NCI-H446 treated with DMSO at 0.1 percent for 48 hours (cell line): ENCODE data around the gene SLC1A3.

ENCODE experiments used
- DNase-seq: peaks from one replicate; lab custom pipeline; 2025; lab: John Stamatoyannopoulos, UW

SLC1A3 gene

GRCh38 chr5:36655161-36655560 is 48.8 kb downstream of the SLC1A3 start:
- no peak for DNase-seq

DNA sequence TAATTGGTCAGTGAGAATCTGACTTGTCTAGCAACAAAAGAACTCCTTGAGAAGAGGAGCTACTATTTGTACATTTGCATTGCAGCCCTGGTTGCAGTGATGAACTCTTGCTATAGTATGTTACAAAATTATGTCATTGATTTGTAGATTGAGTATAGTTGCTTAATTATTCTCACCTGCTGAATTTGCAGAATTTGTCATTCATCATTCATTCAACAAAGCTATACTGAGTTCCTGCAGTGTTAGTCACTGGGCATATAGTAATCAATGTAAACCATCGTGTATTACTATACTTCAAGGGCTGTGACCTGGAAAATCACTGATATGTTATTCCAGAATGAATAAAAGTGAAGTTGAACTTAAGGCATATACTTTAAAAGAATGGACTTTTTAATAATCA is 50.1 kb downstream of the SLC1A3 start:
- no peak for DNase-seq

GRCh38 chr5:36657563-36657995 is 51.2 kb downstream of the SLC1A3 start:
- DNase-seq, result no peak

- DNase-seq, result no peak
These were observed 51.8 kb downstream of the SLC1A3 start for GRCh38 chr5:36658038-36658756.

DNA sequence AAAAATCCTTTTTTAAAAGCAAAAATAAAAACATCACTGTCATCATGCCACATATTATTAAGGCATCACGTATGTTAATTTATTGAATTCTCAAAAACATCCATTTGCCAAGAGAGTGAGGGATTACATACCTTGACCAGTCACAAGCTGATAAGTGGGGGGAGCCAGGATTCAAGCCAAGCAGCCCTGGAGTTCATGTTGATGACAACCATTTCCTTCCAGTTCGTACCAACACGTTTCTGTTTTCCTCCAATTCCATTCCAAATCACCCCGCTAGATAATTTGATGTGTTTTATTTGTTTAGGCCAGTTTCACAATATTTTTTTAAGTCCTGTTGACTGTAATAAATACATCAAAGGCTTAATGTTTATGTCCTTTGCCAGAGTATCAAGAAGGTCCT is 53.0 kb downstream of the SLC1A3 start:
- no peak for DNase-seq

DNA sequence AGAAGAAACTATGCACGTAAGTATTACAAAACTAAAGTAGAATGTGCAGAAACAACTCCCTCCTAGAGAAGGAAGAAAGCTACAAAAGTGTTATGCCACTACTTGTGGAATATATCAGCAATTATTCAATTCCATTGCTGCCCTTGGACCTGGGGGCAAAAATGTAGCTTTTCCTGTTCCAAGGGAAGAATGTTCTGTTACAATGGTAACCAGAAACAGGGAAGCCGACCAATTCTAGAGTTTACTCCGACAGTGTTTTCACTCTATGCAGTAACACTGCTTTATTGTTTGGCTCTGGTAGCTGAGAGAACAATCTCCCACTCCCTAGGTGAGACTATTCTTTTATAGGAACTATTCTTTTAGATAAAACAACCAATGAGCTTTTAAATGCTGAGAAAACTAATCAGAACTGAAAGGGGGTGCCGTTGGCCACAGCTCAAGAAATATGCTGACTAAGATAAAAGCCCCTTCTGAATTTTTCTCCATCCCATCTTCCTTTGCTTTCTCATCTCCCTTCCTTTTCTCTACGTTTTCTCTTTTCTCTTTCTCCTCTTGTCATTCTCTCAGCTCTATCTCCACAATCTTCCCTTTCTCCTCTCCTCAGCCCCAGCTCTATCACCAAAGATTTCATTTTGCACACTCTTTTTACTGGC is 54.1 kb downstream of the SLC1A3 start:
- no peak for DNase-seq

DNA sequence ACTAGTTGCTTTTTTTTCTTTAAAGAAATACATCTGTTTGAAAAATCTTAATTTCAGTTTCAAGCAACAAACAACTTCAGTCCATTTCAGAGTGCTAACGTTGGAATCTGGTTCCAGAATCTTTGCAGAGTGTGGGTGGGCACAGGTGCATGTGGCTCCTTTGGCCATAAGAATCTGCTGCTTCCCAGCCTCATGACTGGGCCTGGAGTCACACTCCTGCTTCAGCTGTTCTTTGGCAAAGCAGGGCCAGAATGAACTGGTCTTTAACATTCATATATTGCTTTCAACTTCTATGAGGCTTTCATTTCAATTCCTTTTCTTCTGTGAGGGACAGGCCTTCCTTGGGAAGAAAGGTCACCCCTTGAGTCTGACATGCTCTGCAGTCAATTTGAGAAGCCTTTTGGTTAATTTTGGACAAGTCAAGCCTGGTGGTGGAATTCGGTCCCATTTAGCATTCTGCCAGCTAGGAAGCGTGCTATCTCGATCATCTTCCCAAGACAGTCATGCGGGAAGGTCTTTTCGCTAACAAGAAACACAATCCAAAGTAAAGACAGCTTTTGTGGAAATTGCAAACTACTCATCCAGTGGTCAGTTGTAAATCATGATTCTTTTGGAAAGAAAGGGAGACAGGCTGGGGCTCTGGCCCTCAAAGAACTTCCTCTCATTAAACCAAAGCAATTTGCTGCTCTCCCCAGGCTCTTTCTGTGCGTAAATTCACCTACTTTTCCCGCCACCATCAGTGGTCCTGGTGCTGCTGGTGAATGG is 55.2 kb downstream of the SLC1A3 start:
- DNase-seq, result no peak

GRCh38 chr5:36662291-36662851 is 56.0 kb downstream of the SLC1A3 start:
- DNase-seq, result no peak

- DNase-seq, result no peak
These were observed 58.4 kb downstream of the SLC1A3 start for GRCh38 chr5:36664766-36665165.

DNA sequence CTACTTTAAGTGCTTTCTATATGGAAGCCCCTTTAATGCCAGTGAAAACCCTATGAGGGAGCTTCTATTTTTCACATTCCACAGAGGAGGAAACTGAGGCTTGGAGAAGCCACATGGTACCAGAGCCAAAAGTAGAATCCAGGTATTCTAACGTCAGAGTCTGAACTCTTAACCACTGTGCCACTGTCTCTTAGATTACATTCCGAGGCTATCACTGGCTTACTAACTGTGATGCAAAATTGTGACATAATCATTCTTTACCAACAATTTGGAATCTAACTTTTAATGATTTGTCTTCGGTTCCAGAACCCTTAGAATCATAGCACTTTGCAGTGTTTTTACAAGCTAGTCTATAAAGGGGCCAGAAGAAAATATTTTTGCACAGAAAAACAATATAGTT is 59.2 kb downstream of the SLC1A3 start:
- DNase-seq, result no peak

- no peak for DNase-seq
These were observed 59.9 kb downstream of the SLC1A3 start for GRCh38 chr5:36666274-36666673.

DNA sequence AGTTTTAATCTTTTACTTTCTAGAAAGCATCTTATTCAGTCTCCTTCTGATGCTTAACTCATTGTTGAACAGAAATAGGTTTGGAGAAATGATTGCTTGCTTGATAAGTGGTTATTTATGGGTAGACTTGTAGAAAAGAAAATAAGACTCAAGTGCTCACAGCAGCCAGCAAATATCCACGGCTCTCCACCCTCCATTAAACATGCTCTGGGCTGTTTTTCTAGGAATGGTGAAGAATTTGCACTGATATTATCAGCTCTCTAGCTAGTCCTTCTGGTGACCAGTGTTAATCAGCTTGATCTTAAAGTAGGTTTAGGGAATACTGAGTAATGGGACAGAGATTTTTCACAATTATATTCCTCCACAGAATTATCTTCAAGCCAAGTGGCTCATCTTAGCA is 60.6 kb downstream of the SLC1A3 start:
- DNase-seq, result no peak

- DNase-seq, result no peak
These were observed 61.4 kb downstream of the SLC1A3 start for GRCh38 chr5:36667824-36668223.

- no peak for DNase-seq
These were observed 62.7 kb downstream of the SLC1A3 start for GRCh38 chr5:36669015-36669651.

GRCh38 chr5:36670548-36670947 is 64.1 kb downstream of the SLC1A3 start:
- DNase-seq, result no peak

DNA sequence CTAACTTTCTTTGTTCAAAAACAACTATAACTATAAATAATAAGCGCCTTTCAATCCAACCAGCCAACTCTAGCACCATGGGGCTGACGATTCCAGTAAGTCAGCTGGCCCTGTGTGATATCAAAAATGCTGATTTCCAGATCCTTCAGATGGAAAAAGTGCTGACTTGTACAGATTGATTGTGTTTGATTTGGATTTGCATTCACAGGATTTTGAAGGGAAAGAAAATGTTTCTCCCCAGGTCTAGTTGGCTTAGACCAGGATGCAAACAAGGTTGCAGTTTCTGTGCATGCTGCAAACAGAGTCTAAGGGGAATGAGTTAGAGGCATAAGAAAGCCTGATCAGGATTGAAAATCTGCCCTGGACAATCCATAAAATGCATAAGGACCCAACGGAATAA is 68.9 kb downstream of the SLC1A3 start:
- DNase-seq, result no peak

GRCh38 chr5:36679221-36679989 is 73.0 kb downstream of the SLC1A3 start:
- no peak for DNase-seq

- DNase-seq, result no peak
These were observed 73.7 kb downstream of the SLC1A3 start for GRCh38 chr5:36680066-36680465.

- DNase-seq, result no peak
These were observed 75.3 kb downstream of the SLC1A3 start for GRCh38 chr5:36681711-36682110.

DNA sequence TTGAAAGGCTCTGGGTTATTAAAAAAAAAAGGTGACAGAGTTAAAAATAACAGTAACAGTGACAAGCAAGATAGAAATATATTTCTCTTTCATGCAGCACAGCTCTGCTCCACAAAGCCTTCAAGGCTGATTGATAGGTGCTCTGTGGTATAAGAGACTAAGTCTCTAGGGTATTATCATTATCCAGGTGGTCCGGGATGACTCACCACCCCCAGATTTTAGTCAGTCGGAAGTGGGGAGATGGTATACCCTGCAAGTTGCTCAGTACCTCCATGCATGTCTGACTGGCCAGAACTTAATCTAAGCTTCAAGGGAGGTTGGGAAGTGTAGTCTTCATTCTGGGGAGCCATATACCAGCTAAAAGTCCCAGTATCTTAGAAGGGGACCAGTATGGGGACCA is 76.1 kb downstream of the SLC1A3 start:
- no peak for DNase-seq

DNA sequence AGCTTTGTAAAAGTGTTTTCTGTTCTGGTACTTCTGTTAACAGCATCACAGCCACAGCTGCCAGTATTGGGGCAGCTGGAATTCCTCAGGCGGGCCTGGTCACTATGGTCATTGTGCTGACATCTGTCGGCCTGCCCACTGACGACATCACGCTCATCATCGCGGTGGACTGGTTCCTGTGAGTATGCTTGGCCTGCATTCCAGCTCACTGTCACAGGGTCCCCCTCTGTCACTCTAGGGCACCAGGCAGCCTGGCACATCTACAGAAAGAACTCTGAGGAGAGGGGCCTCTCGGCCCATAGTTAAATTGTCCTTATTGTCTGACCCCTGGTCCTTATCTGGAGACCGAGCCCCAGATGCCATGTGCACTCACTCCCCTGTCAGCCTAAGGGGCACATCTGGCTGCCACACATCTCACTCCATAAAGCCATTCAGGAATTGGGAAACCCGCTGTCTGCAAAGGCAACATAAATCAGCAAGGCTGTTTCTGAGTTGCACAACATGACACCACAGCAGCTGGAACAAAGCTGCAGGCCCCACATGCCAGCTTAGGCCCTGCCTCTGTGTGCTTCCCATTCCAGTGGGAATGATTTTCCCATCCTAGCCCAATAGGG is 77.5 kb downstream of the SLC1A3 start:
- DNase-seq, result no peak
